Measurements from ENCODE around the gene CCNL1. TPM values are rescaled to one million over a fixed set of nuclear protein-coding genes. Genes with fewer than 3 reads are reported as not detected.

Gene CCNL1
- total RNA-seq, 3 donors from 2014 or later = 127 to 146 (median 133) TPM

GRCh38 chr3:157112536-157112935 is 47.4 kb downstream of the CCNL1 start:
- intact Hi-C loops (cut with DNase I, micrococcal nuclease) = no loop called here
- no peak for DNase-seq
- Histone ChIP-seq H3K4me1 (ENCODE audit: low read depth) (no peaks in the 10 kb centered on the region), H3K36me3 (ENCODE audit: low read depth) (no peaks in the 10 kb centered on the region), H3K9me3 (no peaks in the 10 kb centered on the region), H3K4me3 (no peak overlapping the region)
- ATAC-seq = no peak
- no peak for TF ChIP-seq CTCF (IDR thresholded peaks at IDR 0.05)

GRCh38 chr3:157111518-157111917 is 48.4 kb downstream of the CCNL1 start:
- DNase-seq = no peak
- no peaks in the 10 kb centered on the region for H3K36me3 ChIP-seq (ENCODE audit: low read depth)
- H3K9me3 ChIP-seq = no peaks in the 10 kb centered on the region
- H3K4me1 ChIP-seq (ENCODE audit: low read depth) = no peaks in the 10 kb centered on the region
- intact Hi-C loops (cut with DNase I, micrococcal nuclease) = no loop called here
- no peak overlapping the region for H3K4me3 ChIP-seq
- ATAC-seq = no peak
- no peak for TF ChIP-seq CTCF (IDR thresholded peaks at IDR 0.05)

- no peak for TF ChIP-seq CTCF (IDR thresholded peaks at IDR 0.05)
- no peaks in the 10 kb centered on the region for H3K9me3 ChIP-seq
- intact Hi-C loops (cut with DNase I, micrococcal nuclease) = no loop called here
- H3K4me1 ChIP-seq (ENCODE audit: low read depth) = no peaks in the 10 kb centered on the region
- no peak for ATAC-seq
- DNase-seq = no peak
- no peaks in the 10 kb centered on the region for H3K36me3 ChIP-seq (ENCODE audit: low read depth)
- no peak overlapping the region for H3K4me3 ChIP-seq
Observed at GRCh38 chr3:157110761-157111278, 49.1 kb downstream of the CCNL1 start.

- ATAC-seq (no peak), DNase-seq (no peak)
- Histone ChIP-seq H3K4me1 (ENCODE audit: low read depth) (peaks cover 6% of the 10 kb centered on the region), H3K9me3 (no peaks in the 10 kb centered on the region), H3K36me3 (ENCODE audit: low read depth) (no peaks in the 10 kb centered on the region), H3K4me3 (no peak overlapping the region)
- intact Hi-C loops (cut with DNase I, micrococcal nuclease) = no loop called here
- TF ChIP-seq CTCF (IDR thresholded peaks at IDR 0.05) = no peak
Observed at GRCh38 chr3:157109267-157110141, 50.4 kb downstream of the CCNL1 start.

- H3K4me3 ChIP-seq = no peak overlapping the region
- DNase-seq = no peak
- H3K9me3 ChIP-seq = no peaks in the 10 kb centered on the region
- ATAC-seq = no peak
- peaks cover 10% of the 10 kb centered on the region for H3K4me1 ChIP-seq (ENCODE audit: low read depth)
- intact Hi-C loops (cut with DNase I, micrococcal nuclease) = no loop called here
- TF ChIP-seq CTCF (IDR thresholded peaks at IDR 0.05) = no peak
- H3K36me3 ChIP-seq (ENCODE audit: low read depth) = no peaks in the 10 kb centered on the region
Observed at GRCh38 chr3:157107644-157108133, 52.3 kb downstream of the CCNL1 start.
